Activated naive CD8-positive, alpha-beta T cell treated with anti-CD3 and anti-CD28 coated beads, Interleukin-2, amount 50 U/mL, for 16 hours (primary cell): ENCODE data around the gene ACOXL.

ENCODE experiments used
- DNase-seq: peaks from one replicate; pipeline ENCODE4 v3.0.0-alpha.2; 2020; ENCODE audit warnings: low read depth, low spot score

The ACOXL gene

GRCh38 chr2:111007757-111008688, 275.6 kb downstream of the ACOXL start:
- DNase-seq = no peak

- no peak for DNase-seq
Measured at GRCh38 chr2:111011218-111011617, 278.8 kb downstream of the ACOXL start.

- DNase-seq = no peak
Measured at GRCh38 chr2:111015283-111015995, 283.1 kb downstream of the ACOXL start.

- DNase-seq = no peak
Measured at GRCh38 chr2:111017034-111017622, 284.8 kb downstream of the ACOXL start.

- DNase-seq = no peak
Measured at GRCh38 chr2:111017909-111018308, 285.5 kb downstream of the ACOXL start.

GRCh38 chr2:111019381-111019780, 287.0 kb downstream of the ACOXL start:
- DNase-seq = no peak

- no peak for DNase-seq
Measured at GRCh38 chr2:111022633-111023032, 290.3 kb downstream of the ACOXL start.

GRCh38 chr2:111024496-111024895, 292.1 kb downstream of the ACOXL start:
- no peak for DNase-seq

GRCh38 chr2:111025288-111025687, 292.9 kb downstream of the ACOXL start:
- no peak for DNase-seq

- no peak for DNase-seq
Measured at GRCh38 chr2:111028720-111029119, 296.3 kb downstream of the ACOXL start.

GRCh38 chr2:111029181-111029927, 297.0 kb downstream of the ACOXL start:
- no peak for DNase-seq

- DNase-seq = no peak
Measured at GRCh38 chr2:111030260-111030891, 298.0 kb downstream of the ACOXL start.

GRCh38 chr2:111030945-111031344, 298.6 kb downstream of the ACOXL start:
- no peak for DNase-seq

GRCh38 chr2:111031546-111032478, 299.4 kb downstream of the ACOXL start:
- no peak for DNase-seq

GRCh38 chr2:111032721-111033429, 300.5 kb downstream of the ACOXL start:
- DNase-seq = no peak

GRCh38 chr2:111034146-111034545, 301.8 kb downstream of the ACOXL start:
- DNase-seq = no peak

- DNase-seq = no peak
Measured at GRCh38 chr2:111034606-111035005, 302.2 kb downstream of the ACOXL start.

GRCh38 chr2:111035830-111036441, 303.6 kb downstream of the ACOXL start:
- DNase-seq = no peak

- DNase-seq = no peak
Measured at GRCh38 chr2:111037128-111037527, 304.8 kb downstream of the ACOXL start.
